Ishikawa (cell line): Measurements from ENCODE around the gene RAB12.

ENCODE experiments used
- CEBPB ChIP-seq: IDR thresholded peaks from 2 replicates; pipeline ENCODE4 v1.6.1; 2012
- CREB1 ChIP-seq: IDR thresholded peaks from 2 replicates; pipeline ENCODE4 v1.6.1; 2012; ENCODE audit warnings: low read depth
- EGR1 ChIP-seq: IDR thresholded peaks from 2 replicates; pipeline ENCODE4 v1.6.1; 2012
- EP300 ChIP-seq: IDR thresholded peaks from 2 replicates; pipeline ENCODE4 v1.6.1; 2012; ENCODE audit warnings: borderline replicate concordance
- FOXM1 ChIP-seq: IDR thresholded peaks from 2 replicates; pipeline ENCODE4 v1.6.1; 2012; ENCODE audit warnings: low read depth, borderline replicate concordance
- MAX ChIP-seq: IDR thresholded peaks from 2 replicates; pipeline ENCODE4 v1.6.1; 2012
- NFIC ChIP-seq: IDR thresholded peaks from 2 replicates; pipeline ENCODE4 v1.6.1; 2012
- RAD21 ChIP-seq: IDR thresholded peaks from 2 replicates; pipeline ENCODE4 v1.6.1; 2012; ENCODE audit warnings: low read depth
- REST ChIP-seq: IDR thresholded peaks from 2 replicates; pipeline ENCODE4 v1.6.1; 2012; ENCODE audit warnings: low read depth, mild to moderate bottlenecking
- TAF1 ChIP-seq: IDR thresholded peaks from 2 replicates; pipeline ENCODE4 v1.6.1; 2012; ENCODE audit warnings: low read depth, mild to moderate bottlenecking
- TCF12 ChIP-seq: IDR thresholded peaks from 2 replicates; pipeline ENCODE4 v1.6.1; 2012; ENCODE audit warnings: low read depth
- TEAD4 ChIP-seq: IDR thresholded peaks from 2 replicates; pipeline ENCODE4 v1.6.1; 2012
- USF1 ChIP-seq: IDR thresholded peaks from 2 replicates; pipeline ENCODE4 v1.6.1; 2012
- YY1 ChIP-seq: IDR thresholded peaks from 2 replicates; pipeline ENCODE4 v1.6.1; 2012; ENCODE audit warnings: low read depth
- ZBTB7A ChIP-seq: IDR thresholded peaks from 2 replicates; pipeline ENCODE4 v1.6.1; 2012; ENCODE audit warnings: low read depth

Gene RAB12

GRCh38 chr18:8614875-8615274 lies 5.6 kb downstream of the RAB12 start:
- no peak for TF ChIP-seq RAD21
- TF ChIP-seq EGR1, result no peak
- no peak for TF ChIP-seq MAX
- TF ChIP-seq TCF12, result no peak
- TF ChIP-seq TAF1, result no peak
- no peak for TF ChIP-seq TEAD4
- TF ChIP-seq REST, result no peak
- TF ChIP-seq CREB1, result no peak
- no peak for TF ChIP-seq CEBPB
- TF ChIP-seq ZBTB7A, result no peak
- no peak for TF ChIP-seq EP300
- TF ChIP-seq FOXM1, result no peak
- TF ChIP-seq NFIC, result no peak

- TF ChIP-seq YY1 (no peak), EGR1 (no peak), EP300 (no peak), TAF1 (no peak), CEBPB (no peak), RAD21 (no peak), TEAD4 (no peak), TCF12 (no peak), CREB1 (no peak), USF1 (no peak), FOXM1 (no peak), NFIC (no peak), ZBTB7A (no peak), REST (no peak), MAX (no peak)
Observed at GRCh38 chr18:8615397-8616027, 6.3 kb downstream of the RAB12 start.

- TF ChIP-seq CEBPB (no peak), TAF1 (no peak), RAD21 (no peak), YY1 (no peak), ZBTB7A (no peak), TCF12 (no peak), MAX (no peak), CREB1 (no peak), NFIC (no peak), TEAD4 (no peak), REST (no peak), EP300 (no peak), FOXM1 (no peak)
Observed at GRCh38 chr18:8616028-8616401, 6.8 kb downstream of the RAB12 start.

- TF ChIP-seq NFIC, result no peak
- no peak for TF ChIP-seq USF1
- TF ChIP-seq CREB1, result no peak
- TF ChIP-seq YY1, result no peak
- no peak for TF ChIP-seq CEBPB
- no peak for TF ChIP-seq TEAD4
- TF ChIP-seq MAX, result no peak
- no peak for TF ChIP-seq TAF1
- TF ChIP-seq ZBTB7A, result no peak
- TF ChIP-seq TCF12, result no peak
- no peak for TF ChIP-seq EP300
- TF ChIP-seq FOXM1, result no peak
- no peak for TF ChIP-seq EGR1
Observed at GRCh38 chr18:8617907-8618306, 8.7 kb downstream of the RAB12 start.
